Urothelium cell line (cell line): ENCODE measurements around the gene TRRAP.

ENCODE experiments used
- DNase-seq: peaks from one replicate; pipeline ENCODE4 v3.0.0; 2011; ENCODE audit warnings: low spot score, mixed read lengths
- FAIRE-seq: peaks from 2 replicates; lab custom pipeline; 2011; peaks lifted over from hg19 to GRCh38; lab: Jason Lieb, UNC

The TRRAP gene

DNA sequence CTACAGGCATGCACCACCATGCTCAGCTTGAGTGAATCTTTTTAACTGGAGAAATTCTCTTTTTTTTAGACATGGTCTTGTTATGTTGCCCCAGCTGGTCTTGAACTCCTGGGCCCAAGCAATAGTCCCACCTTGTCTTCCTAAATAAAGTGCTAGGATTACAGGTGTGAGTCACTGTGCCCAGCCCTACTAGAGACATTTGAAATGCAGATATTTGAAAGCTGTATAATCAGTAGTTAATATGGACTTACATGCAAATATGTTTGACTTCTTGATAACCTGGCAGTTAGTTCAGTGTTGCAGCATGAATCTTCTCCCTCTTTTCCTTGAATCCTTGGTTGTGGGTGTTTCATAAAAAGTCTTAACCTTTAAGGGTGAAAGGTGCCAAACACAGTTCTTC is 8.7 kb downstream of the TRRAP start:
- FAIRE-seq (no peak), DNase-seq (no peak)

DNA sequence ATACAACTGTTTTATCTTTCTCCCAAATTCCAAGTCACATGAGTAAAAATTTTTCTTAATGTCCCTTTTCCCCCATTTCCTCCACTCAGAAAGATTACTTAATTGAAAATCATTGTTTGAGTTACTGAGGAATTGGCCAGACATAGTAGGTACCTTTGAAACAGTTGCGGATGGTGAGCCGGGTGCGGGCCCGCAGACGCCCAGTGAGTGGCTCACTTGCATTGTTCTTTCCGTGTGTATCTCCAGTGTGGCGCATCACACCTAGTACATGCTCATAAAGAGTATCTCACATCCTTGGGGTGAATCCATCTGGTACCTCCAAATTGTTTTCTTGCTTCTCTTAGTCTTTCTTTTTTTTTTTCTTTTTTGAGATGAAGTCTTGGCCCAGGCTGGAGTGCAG is 14.3 kb downstream of the TRRAP start:
- no peak for FAIRE-seq
- DNase-seq: no peak

DNA sequence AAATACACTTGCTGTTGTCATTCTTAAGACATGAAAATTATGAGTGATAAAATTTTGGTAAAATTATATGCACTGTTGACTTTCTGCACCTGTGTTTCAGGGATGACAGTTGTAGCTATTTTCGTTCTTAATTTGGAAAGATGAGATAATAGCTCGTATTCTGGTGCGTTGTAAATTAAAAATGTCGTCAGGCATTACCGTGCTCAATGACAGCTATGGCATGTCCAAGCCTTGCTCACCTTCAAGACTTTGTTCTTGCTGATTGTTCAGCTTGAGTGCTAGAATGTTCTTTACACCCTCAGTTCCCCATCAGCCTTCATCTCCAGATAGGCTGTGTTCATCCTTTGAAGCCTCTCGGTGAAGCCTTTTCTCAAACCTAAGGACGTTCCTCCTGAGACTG is 21.5 kb downstream of the TRRAP start:
- FAIRE-seq (no peak), DNase-seq (no peak)

DNA sequence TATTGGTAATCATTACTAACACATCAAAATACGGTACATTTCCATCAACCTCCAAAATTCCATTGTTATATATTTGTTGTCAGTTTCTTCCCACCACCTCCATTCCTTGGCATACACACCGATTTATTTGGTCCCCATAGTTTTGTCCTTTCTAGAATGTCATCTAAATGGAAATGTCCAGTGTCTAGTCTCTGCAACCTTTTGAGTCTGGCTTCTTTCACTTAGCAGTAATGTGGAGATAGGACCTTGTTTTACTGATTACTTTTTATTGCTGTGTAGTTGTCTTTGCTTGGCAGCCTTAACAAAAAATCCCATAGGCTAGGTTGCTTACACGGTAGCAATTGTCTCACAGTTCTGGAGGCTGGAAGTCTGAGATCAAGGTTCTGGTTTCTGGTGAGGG is 22.5 kb downstream of the TRRAP start:
- no peak for DNase-seq
- FAIRE-seq: no peak

DNA sequence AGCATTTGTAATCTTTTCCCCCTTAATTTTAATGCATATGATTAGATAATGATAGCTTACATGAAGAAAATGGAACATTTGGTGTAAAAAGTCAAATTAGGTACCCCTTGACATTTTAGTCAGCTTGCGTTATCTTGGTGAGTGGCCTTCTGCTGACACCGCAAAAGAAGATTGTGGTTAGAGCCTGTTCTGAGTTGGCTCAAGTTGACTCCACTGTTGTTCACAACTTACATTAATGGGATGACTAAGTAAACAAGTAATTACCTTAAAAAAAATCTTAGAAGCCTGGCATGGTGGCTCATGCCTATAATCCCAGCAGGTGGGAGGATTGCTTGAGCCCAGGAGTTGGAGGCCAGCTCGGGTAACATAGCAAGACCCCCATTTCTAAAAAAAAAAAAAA is 24.2 kb downstream of the TRRAP start:
- DNase-seq: no peak
- no peak for FAIRE-seq

DNA sequence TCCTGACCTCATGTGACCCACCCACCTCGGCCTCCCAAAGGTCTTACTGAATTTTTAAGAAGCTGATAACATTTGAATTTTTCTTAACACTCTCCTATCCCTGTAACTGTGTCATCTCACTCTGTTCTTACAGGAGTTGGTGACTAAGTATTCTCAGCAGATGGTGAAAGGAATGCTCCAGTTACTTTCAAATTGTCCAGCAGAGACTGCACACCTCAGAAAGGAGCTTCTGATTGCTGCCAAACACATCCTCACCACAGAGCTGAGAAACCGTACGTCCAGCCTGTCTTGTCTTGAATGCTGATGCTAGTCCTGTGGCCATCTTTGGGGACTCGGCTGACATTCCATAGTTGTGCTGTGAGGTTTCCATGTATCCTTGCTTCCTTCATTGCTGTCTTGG is 24.9 kb downstream of the TRRAP start:
- FAIRE-seq: no peak
- no peak for DNase-seq

DNA sequence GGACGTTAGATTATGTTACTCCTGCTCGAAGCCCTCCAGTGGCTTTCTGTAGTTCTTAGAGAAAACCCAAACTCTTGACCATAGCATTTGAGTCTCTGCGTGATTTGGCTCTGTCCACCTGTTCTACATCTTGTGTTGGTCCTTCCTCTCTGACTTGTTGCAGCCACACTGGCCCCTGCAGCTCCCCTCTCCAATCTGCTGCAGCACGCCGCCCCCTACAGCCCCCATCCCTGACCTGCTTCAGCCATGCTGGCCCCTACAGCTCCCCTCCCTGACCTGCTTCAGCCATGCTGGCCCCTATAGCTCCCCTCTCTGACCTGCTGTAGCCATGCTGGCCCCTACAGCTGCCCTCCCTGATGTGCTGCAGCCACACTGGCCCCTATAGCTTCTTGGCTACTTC is 29.2 kb downstream of the TRRAP start:
- no peak for FAIRE-seq

DNA sequence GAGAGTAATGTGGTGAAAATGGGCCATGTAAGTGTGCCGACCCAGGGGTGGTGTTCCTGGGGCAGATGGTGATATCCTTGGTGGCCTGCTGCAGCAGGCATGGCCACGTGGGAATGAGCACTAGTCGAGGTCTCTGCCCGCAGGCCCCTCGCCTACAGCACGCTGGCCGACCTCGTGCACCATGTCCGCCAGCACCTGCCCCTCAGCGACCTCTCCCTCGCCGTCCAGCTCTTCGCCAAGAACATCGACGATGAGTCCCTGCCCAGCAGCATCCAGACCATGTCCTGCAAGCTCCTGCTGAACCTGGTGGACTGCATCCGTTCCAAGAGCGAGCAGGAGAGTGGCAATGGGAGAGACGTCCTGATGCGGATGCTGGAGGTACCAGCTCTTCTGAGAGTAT is 30.3 kb downstream of the TRRAP start:
- no peak for FAIRE-seq

More for the DNA sequence above, 29.2 kb downstream of the TRRAP start:
- no peak for DNase-seq

DNA sequence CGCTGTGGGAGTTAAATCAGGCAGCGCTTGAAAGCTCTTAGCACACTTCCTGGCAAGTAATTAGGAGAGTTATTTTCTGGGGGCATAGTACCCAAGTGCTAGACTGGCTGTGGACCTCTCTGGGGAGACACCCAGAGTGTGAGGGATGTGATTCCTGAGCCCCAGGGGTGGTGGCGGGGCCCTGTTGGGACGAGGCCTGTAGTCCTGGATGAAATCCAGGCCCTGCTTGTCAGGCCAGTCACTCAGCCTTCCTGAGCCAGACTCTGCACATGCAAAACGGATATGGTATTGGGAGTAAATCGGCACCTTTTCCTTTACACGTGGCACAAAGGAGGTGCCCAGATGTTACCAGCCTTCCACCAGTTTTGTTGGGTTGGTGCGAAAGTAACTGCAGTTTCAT is 31.2 kb downstream of the TRRAP start:
- peak; percentile 52 for FAIRE-seq

More for the DNA sequence above, 30.3 kb downstream of the TRRAP start:
- no peak for DNase-seq

DNA sequence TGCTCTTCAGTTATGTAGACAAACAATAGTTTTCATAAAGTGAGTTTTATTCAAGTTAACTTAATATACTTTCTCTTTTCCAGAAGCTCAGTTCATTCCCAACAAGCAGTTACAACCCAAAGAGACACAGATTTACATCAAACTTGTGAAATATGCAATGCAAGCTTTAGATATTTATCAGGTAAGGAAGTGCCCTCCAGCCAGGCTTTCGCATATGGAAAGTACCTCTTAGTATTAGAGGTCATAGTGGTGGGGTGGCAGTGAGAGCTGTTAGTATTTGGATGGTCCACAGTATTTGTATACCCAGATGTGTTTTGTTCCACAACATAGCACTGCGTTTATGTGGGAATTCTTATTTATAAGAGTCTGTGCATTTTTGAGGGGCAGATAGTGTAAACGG is 32.1 kb downstream of the TRRAP start:
- no peak for FAIRE-seq
- no peak for DNase-seq

More for the DNA sequence above, 31.2 kb downstream of the TRRAP start:
- no peak for DNase-seq

DNA sequence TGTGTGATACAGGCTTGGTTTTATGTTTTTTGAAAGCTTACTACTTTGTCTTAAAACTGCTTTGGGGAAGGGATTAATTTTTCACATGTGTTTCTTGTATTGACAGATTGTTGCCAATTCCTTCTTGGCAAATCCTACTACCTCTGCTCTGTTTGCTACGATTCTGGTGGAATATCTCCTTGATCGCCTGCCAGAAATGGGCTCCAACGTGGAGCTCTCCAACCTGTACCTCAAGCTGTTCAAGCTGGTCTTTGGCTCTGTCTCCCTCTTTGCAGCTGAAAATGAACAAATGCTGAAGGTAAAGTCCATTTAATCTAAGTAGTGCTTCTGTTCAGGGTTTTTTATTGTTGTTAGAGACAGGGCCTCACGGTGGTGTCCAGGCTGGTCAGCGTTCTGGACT is 33.6 kb downstream of the TRRAP start:
- DNase-seq (no peak), FAIRE-seq (no peak)

DNA sequence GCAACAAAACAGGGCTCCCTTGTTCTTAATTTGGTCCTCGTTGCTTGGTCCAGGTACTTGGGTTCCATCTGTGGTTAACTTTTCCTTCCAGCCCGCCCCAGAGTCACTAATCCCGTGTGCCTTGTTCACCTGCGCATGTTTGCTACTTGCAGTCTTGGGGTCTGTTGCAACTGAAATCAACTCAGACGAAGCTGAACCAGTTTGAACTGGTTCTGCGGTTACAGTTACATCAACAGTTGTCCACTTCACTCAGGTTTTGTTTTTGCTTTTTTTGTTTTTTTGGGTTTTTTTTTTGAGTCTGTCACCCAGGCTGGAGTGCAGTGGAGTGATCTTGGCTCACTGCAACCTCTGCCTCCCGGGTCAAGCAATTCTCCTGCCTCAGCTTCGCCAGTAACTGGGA is 34.7 kb downstream of the TRRAP start:
- DNase-seq: no peak

DNA sequence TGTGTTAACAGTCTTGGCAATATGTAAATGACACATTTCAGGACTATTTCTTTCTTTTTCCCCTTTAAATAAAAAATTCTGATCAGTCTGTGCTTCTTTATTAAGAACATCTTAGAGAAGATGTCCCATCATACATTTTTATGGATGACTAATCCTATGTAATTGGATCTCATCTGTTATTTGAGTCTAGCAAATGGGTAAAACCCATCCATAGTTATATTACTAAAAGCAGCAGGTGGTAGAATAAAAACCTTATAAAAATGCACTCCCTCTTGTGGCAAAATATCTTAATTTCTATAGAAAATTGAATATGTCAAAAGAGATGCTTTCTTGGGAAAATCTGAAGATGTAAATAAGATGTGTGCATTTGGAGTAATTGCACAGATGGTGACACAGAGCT is 35.3 kb downstream of the TRRAP start:
- FAIRE-seq (no peak), DNase-seq (no peak)

More for the DNA sequence above, 34.7 kb downstream of the TRRAP start:
- no peak for FAIRE-seq

DNA sequence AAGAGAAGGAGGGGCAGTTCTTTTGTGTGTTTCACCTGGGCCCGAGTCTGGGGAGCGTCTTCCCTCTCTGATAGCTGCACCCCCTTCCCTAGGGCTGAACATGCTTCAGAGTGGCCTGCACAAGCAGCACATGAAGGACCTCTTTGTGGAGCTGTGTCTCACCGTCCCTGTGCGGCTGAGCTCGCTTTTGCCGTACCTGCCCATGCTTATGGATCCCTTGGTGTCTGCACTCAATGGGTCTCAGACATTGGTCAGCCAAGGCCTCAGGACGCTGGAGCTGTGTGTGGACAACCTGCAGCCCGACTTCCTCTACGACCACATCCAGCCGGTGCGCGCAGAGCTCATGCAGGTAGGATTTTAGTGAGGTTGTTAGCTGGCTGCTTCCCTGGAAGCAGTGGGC is 39.0 kb downstream of the TRRAP start:
- FAIRE-seq (peak; percentile 5), DNase-seq (no peak)

DNA sequence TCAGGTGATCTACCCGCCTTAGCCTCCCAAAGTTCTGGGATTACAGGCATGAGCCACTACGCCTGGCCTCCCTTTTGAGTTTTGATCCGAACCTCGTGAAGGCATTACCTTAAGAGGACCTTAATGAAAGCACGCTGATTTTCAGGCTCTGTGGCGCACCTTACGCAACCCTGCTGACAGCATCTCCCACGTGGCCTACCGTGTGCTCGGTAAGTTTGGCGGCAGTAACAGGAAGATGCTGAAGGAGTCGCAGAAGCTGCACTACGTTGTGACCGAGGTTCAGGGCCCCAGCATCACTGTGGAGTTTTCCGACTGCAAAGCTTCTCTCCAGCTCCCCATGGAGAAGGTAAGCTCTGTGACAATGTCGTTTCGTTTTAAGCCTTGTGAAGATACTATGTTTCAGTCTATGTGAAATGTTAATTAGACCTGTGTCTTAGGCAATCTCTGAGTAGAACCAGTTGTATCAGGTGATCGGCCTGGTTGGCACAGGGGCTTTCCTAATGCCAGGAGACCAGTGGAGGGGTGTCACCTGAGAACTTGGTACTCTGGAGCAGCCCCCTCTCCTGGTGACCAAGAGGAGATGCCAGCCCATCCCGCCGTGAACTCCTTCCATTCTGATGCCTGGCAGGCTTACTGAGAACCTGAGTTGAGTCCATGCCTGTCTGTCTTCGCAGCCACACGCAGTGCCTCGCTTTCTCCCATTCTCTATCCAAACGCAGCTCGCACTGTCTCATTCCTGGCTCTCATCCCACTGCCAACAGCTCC is 43.5 kb downstream of the TRRAP start:
- FAIRE-seq: no peak
- DNase-seq: no peak

DNA sequence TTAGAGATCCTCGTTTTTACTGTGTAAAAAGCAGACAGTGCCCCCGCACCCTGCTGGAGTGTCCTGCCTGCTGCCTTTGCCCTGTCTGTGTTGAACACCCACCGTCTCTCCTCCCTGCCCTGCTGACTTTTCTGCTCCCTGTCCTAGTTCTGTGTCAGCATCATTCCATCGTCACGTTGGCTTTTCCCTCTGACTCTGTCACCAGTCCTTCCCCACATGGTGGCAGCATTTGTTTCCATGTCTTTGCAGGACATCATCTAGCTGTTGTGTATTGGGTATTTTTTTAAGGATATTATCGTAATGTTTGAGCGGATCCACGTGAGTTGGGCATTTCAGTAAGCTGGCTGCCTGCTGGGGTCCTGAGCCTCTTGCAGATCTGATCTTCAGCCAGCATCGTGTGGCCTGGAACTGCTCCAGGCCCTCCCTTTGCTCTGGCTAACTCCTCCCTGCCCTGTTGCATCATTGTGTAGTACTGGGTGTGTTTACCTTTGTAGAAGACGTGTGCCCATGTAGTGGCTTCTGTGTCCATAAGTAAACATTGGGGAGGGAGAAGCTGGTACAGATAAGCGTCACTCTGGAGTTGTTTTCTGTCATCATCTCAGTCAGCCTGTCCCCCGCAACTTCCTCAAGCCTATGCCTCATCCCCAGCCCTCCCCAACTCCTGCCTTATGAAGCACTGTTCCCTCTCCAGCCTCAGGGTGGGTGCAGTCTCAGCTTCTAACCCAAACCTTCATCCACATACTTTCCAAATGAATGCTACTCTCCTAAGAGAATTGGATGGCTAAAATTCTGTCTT is 44.3 kb downstream of the TRRAP start:
- DNase-seq (no peak), FAIRE-seq (peak; percentile 88)

DNA sequence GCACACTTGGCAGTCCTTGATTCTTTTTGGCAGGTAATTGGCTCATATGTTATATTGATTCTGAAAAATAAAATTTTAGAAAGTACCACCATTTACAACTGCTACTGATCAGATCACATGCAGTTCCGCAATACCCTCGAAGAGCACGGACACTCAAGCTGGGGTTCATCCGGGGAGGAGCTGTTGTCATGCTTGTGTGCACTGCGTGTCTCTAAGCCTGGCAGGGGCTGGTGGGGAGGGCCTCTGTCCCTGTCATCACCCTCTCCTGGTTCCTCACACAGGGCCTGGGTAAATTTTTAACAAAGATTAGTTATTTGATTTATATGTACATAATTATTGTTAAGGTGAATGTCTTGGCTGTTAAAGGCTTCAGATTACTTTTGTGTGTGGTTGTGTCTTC is 45.2 kb downstream of the TRRAP start:
- FAIRE-seq (no peak), DNase-seq (no peak)

DNA sequence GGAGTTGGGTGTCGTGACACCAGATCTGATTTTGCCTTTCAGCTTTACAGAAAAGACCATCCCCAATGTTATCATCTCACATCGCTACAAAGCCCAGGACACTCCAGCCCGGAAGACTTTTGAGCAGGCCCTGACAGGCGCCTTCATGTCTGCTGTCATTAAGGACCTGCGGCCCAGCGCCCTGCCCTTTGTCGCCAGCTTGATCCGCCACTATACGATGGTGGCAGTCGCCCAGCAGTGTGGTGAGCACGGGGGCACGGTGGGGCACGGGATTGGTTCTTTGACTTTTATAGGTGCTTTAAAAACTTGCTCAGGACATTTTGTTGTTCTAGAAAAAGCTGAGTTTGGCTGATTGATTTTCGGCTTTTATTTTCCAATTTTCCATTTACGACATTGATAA is 48.8 kb downstream of the TRRAP start:
- DNase-seq (no peak), FAIRE-seq (no peak)

DNA sequence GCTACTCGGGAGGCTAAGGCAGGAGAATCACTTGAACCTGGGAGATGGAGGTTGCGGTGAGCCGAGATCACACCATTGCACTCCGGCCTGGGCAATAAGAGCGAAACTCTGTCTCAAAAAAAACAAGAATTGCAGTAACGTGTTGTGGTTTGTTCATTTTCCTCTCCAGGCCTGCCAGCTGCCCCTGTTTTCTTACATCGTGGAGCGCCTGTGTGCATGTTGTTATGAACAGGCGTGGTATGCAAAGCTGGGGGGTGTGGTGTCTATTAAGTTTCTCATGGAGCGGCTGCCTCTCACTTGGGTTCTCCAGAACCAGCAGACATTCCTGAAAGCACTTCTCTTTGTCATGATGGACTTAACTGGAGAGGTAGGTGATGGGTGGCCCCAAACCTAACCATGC is 52.1 kb downstream of the TRRAP start:
- FAIRE-seq (no peak), DNase-seq (no peak)

DNA sequence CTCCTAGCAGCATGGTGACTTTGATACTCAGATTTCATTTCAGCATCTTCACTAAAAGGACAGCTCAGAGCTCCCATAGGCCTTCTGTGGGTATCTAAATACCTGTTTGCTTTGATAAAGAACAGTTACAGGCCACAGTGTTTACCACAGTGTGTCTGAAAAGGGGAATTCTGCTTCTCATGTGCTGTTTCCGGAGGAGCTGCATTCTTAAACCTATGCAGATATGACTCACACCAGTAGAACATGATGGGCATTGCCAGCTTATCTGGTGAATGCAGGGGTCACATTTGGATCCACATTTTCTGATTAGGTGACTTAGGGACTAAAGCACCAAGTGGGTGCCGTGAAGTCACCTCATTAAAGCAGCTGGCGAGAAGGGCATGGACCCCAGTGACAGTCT is 52.6 kb downstream of the TRRAP start:
- FAIRE-seq (no peak), DNase-seq (no peak)

DNA sequence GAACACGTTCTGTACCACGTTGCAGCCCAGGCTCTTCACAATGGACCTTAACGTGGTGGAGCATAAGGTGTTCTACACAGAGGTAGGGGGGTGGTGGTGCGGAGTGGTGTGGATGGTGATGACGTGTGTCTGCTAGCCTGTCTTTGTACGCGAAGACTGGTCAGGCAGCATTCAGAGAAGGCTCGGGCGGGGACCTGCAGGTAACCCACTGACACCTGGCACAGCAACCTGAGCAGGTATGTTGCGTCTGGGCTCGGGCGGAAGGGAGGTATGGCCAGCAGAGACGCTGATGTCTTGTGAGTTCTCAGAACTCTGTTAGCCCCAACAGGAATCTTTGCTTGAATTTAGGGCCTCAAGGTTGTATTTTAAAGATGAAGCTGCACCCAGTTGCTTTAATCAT is 55.0 kb downstream of the TRRAP start:
- FAIRE-seq: no peak

DNA sequence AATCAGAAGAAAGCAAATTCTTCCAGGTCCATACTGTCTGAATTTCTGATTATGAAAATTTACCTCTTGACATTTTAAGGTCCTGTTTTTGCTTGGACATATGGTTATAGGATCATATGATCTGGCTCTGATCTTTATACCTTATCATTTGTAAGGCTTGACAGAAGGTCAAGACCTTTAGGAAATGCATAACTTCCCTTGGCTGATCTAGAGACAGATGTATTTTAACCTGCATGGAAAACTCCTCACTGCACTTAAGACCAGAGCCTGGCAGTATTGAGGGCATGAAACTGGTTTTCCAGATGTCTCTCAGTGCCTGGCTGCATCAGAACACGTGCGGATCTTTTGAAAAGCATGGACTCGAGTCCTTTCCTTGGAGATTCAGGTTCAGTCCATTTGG is 55.9 kb downstream of the TRRAP start:
- no peak for DNase-seq
- no peak for FAIRE-seq

More for the DNA sequence above, 55.0 kb downstream of the TRRAP start:
- DNase-seq: no peak
